ENCODE measurements around the gene SEMA3C.

Gene SEMA3C

DNA sequence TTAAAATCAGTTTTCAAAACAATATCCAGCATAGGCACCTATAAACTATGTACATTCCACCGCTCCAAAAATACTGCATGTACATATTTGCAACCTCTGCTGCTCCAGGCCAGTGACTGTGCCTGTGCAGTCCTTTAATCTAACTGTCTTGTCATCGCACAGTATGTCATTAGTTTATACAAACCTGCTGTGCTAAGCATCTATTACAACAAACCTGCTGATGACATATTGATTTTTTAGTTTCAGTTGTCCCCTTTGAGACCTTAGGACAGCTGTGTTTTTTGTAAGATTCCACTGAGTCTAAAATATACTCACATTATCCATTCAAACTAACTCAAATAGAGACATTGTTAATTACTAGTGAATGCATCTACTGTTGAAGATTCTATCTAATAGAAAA is 33.1 kb downstream of the SEMA3C start:
- DNase-seq (ENCODE audit: low spot score): no peak

DNA sequence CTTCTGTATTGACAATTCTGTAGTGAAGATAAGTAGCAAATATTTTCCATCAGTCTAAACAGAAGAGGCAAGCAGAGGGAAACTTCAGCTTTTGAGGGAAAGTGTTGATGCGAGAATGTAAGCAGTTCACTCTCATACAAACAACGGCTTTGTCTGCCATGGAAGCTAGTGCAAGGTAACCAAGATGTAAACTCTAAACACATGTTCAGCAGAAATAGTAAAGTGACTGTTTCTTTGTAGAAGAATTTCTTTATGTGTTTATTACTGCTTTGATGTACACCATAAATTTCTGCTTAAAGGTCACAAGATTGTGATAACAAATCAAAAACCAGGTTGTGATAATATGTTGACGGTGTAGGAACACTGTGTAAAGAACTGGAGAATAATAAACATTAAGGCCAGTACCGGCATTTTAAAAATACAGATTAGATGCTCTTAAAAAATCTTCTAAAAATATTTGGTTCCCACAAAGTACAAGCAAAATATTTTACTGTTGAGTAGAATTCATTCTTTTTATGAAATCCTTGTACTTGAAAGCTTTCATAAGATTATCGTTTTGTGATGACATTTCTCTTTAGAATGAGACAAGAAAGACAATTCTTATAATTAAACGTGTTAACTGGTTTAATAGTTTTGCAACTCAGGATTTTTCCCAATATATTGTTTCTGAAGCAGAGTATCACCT is 34.2 kb downstream of the SEMA3C start:
- DNase-seq (ENCODE audit: low spot score): no peak

GRCh38 chr7:80883154-80884025 is 35.5 kb downstream of the SEMA3C start:
- no peak for DNase-seq (ENCODE audit: low spot score)

- DNase-seq (ENCODE audit: low spot score): no peak
Measured at GRCh38 chr7:80882213-80882801, 36.5 kb downstream of the SEMA3C start.

DNA sequence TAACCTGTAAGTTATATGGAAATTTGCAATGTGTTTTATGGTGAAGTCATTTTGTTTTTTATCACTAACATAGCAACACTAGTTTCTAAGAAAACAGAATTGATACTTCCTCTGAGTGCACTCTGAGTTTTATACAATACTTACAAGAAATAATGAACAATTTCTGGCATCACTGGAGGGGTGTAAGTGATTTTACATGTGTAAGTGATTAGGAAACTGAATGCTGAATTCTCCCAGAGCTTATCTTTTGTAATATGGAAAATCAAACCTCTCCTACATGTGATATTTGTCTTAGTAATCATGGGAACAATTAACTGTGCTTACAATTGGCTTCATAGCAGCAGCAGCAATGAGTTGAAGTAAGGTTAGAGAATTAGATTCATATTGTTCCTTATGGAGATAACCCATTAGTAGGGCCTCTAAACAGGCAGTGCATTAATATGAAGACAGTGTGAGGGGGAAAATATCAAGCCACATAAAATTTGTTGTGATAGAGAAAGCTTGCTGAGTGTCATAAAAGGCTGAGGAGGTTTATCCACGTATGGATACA is 37.4 kb downstream of the SEMA3C start:
- no peak for DNase-seq (ENCODE audit: low spot score)

DNA sequence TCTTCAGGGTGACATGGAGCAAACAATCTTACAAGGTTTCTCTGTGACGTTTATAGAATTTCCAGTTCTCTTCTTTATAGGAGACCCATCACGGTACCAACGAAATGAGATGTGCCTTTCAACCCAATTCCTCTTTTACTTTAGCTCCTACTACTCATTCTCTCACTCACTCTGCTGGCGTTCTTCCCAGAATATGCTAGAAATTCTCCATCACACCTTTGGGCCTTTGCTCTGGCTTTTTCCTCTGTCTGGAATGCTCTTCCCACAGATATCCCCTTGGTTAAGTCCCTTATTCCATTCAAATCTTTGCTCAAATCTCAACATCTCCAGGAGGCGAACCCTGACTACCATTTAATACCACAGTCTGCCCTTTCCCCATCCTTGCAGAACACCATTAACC is 39.0 kb downstream of the SEMA3C start:
- DNase-seq (ENCODE audit: low spot score): no peak

DNA sequence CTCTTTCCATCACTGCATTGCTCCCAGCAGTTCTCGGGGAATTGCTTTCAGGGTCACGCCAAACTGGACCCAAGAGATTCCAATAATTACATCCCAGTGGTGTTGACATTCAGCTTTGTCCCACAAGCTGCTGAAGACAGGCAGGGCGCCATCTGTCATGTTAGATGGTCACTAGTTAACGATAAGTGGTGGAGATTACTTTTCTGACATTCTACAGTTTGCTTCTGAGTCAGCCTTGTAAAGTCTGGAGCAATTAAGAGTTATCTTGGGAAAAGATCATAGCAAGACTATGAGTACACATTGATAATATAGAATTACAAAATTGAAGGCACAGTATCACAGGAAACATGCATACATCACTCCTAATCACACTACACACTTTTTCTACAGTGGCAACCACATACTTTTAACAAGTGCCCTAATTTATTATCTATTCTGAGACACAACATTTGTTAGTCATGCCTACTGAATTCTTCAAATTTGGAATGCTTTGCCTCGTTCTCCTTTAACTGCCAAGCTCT is 41.9 kb downstream of the SEMA3C start:
- DNase-seq (ENCODE audit: low spot score): peak; percentile 39

DNA sequence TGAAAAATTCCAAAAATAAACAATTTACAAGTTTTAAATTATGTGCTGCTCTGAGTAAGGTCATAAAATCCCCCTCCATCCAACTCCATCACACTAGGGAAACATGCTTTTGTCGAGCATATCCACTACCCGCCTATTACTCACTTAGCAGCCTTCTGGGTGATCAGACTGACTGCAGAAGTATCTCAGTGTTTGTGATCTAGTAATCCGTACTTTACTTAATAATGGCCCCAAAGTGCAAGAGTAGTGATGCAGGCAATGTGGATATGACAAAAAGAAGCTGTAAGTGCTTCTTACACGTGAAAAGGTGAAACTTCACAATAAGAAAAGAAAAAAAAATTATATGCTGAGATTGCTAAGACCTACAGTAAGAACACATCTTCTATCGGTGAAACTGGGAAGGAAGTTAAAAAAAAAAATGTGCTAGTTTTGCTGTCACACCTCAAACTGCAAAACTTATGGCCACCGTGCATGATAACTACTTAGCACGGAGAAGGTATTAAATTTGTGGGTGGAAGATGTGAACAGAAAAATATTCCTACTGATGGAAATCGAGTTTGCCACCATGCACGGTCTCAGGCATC is 43.2 kb downstream of the SEMA3C start:
- DNase-seq (ENCODE audit: low spot score): no peak

DNA sequence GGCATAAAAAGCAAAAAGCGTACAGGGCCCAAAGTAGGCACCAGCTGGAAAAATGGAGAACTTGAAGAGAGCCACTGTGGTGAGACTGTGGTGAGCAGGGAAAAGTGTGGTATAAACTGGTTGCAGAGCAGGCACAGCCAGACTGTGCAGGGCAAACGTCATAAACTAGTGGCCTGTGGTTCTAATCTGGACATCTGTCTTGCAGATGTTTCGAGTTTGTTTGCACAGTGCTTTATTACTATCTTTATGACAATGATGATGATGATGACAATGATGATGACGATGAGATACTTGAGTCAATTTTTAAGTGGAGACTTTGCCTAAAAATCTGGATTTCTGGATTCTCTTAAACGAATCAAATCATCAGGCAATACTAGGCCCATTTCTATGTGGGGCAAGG is 45.7 kb downstream of the SEMA3C start:
- DNase-seq (ENCODE audit: low spot score): no peak

GRCh38 chr7:80871228-80871627 is 47.6 kb downstream of the SEMA3C start:
- DNase-seq (ENCODE audit: low spot score): no peak

DNA sequence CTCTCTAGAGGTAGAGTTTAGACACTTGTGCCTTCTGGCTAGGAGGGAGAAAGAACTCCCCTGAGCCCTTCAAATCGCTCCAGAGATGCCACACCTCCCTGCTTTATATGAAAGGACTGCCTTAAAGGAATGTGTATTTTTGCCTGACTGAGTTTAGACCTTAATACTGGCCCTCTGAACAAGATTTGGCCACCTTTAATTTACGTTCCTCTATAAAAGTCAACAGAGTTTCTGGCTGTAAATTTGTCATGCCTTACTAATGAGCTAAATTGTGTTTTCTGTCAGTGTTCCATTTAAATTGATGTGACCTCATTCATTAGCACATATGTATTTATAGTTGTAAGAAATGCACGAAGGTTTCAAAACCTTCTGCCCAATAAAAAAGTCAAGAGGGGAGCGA is 48.0 kb downstream of the SEMA3C start:
- DNase-seq (ENCODE audit: low spot score): no peak

DNA sequence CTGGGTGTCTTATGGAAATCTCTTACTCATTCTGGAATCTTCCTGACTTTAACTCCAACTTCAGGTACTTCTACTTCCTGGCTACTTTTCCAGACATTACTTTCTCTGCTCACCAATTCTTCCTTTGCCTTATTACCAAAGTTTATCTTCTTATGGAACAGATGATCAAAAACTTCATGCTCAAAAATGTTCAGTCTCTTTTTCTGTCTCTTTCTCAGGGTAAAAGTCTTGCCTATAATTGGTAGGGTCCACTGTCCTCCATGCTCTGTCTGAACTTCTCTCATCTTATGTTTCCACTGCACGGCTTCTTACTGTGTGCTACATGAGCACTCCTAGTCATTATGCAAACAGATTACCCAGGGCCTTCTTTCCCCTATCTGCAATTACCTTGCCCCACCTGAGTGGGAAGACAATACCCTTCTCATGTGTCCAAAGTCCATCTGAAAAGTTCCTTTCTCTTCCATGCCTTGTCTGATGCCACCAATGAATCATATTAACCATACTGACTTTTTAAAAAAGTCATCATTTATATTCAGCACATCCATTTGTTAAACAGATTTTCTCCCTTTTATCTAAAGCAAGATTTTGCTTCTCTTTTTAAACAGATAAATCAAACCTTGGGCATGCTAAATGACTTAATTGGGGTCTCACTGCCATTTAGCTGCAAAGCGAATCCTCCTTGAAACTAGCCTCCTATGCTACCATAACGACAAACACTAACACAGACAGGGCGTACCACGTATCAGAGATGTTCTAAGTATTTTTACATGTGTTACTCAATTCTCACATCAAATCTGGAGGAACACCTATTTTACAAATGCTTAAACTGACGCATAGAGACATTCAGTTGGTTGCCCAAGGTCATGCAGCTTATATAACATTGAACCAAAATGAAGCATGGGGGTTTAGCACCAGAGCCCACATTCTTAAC is 48.8 kb downstream of the SEMA3C start:
- no peak for DNase-seq (ENCODE audit: low spot score)

- DNase-seq (ENCODE audit: low spot score): no peak
Measured at GRCh38 chr7:80869106-80869784, 49.6 kb downstream of the SEMA3C start.

DNA sequence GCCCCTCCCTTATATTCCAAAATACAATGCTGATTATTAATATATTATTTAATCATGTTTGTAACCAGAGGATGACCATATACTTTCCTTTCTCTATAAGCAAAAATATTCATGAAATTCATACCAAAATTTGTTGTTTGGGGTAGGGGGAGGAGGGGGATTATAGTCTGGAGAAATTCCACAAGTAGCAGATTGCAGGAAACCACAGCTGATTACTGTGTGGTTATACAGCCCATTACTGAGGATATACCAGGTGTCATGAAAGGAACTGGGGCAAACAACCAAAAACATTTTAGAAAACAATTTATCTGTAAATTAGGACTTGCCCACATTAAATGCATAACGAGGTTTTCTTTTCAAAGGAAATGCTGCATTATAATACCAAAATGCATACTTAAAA is 50.3 kb downstream of the SEMA3C start:
- DNase-seq (ENCODE audit: low spot score): no peak

DNA sequence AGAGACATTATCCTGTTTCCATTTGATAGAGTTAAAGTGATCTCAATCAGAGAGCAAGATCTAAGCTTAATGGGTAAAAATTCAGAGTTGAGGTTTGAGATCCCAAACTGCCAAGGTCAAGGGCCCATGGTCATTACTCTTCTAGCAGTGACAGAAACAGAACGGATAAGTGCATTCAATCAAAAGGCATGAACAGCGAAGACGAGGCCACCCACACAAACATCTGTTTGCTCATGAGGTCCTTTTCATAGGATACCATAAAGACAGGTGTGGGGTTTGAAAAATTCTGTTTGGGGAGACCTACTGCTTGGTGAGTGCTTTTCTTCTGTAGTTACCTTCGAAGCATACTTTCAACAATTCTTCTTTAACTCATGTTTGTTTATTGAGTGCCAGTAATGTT is 58.3 kb downstream of the SEMA3C start:
- no peak for DNase-seq (ENCODE audit: low spot score)

DNA sequence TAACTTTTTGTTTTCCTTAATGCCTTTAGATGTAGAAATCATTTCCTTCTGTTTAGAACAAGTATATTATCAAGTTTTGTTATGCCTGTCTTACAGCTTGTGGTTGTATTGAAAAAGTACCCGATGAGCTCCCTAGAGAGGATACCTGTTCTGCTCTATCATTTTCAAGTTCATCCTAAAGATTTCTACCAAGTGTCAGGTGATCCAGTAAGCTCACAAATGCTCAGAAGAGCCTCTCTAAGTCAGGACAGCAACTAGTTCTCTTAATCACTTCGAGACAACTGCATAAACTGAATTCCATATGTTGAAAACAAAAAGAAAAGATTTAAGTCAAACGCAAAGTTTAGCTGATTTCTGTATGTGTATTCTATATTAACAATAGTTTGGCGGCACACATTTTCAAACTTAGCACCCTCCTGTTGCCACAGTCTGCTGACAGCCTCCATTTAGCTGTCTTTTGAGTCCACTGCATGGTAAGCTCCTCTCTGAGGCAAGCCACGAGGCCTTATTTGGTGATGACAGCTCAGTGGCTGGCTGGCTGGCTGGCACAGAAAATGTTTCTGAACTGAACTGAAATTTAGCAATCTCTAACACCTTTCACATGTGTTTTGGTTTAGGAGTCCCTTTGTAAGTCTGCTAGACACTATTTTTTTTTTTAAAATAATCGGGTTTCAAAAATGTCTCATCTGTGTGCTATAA is 59.4 kb downstream of the SEMA3C start:
- DNase-seq (ENCODE audit: low spot score): no peak

GRCh38 chr7:80858141-80858903 is 60.5 kb downstream of the SEMA3C start:
- no peak for DNase-seq (ENCODE audit: low spot score)

DNA sequence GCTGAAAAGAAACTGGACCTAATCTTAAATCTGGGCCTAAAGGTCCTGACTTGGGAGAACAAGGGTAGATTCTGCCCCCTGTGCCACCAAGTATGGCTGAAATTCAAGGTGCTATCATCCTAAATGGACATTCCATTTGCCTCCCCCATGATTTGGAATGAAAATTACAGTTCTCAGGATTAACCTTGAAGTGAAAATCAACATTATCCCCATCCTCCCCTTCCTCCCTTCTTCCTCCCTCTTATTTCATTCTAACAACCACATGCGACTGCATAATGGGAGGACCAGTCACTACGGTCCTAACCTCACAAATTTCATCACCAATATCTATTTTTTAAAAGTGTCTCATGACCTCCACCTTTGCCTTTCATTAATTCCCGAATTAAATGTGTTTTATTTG is 62.1 kb downstream of the SEMA3C start:
- no peak for DNase-seq (ENCODE audit: low spot score)

- no peak for DNase-seq (ENCODE audit: low spot score)
Measured at GRCh38 chr7:80851896-80852476, 66.9 kb downstream of the SEMA3C start.

All from D341Med (cell line).